ENCODE measurements around the gene USP33. TPM values are rescaled to one million over a fixed set of nuclear protein-coding genes. Genes with fewer than 3 reads are reported as not detected.

The USP33 gene
- total RNA-seq, 4 donors from 2014 or later = 31.1 to 51.8 (median 34.6) TPM

Other genes starting within 250 kb of the USP33 start
- gene ZZZ3, start 77.2 kb downstream of the USP33 start, total RNA-seq = 10 to 100 TPM; 26.8 to 45.8 (median 37.3) TPM
- 10 to 100 TPM; 15.0 to 21.7 (median 19.2) TPM for gene MIGA1, start 19.8 kb upstream of the USP33 start, total RNA-seq
- 100 to 1,000 TPM; 105 to 297 (median 200) TPM for gene NEXN, start 128.8 kb upstream of the USP33 start, total RNA-seq
- gene FUBP1, start 219.2 kb upstream of the USP33 start, total RNA-seq = 10 to 100 TPM; 25.6 to 64.3 (median 47.8) TPM
- 10 to 100 TPM; 35.6 to 84.9 (median 45.3) TPM for gene DNAJB4, start 245.1 kb upstream of the USP33 start, total RNA-seq